GM23338 (cell line): Measurements from ENCODE around the gene COX20. TPM values are rescaled to one million over a fixed set of nuclear protein-coding genes. Genes with fewer than 3 reads are reported as not detected.

Experiments used
- ATAC-seq: fragments of 200-7000 bp; cut with Tn5 transposase; 3 replicates; pipeline ENCODE4 v1.9.1; 2020
- DNase-seq: peaks from one replicate; pipeline ENCODE4 v3.0.0-alpha.2; 2015; ENCODE audit warnings: low spot score
- H2AFZ ChIP-seq: fragments of 200-600 bp; sonication (generic); 2 replicates; pipeline ENCODE4 v1.8.0; 2016; ENCODE audit warnings: antibody characterized with exemption, mild to moderate bottlenecking, moderate library complexity
- H3F3A ChIP-seq: fragments of 200-600 bp; sonication (generic); replicated peaks from 2 replicates; pipeline ENCODE4 v1.8.0; 2017; ENCODE audit warnings: antibody characterized with exemption, mixed run types, low read depth
- H3K27ac ChIP-seq: fragments of 200-600 bp; sonication (generic); 2 replicates; pipeline ENCODE4 v1.6.1; 2016; ENCODE audit warnings: low read depth
- H3K27me3 ChIP-seq: fragments of 200-600 bp; sonication (generic); 2 replicates; pipeline ENCODE4 v1.8.0; 2016; ENCODE audit warnings: mild to moderate bottlenecking, mixed run types, moderate library complexity; ENCODE audit not compliant: insufficient read depth
- H3K36me3 ChIP-seq: fragments of 200-600 bp; sonication (generic); 2 replicates; pipeline ENCODE4 v1.8.0; 2016; ENCODE audit warnings: mild to moderate bottlenecking; ENCODE audit not compliant: insufficient read depth
- H3K4me1 ChIP-seq: fragments of 200-600 bp; sonication (generic); 2 replicates; pipeline ENCODE4 v1.8.0; 2016; ENCODE audit warnings: mild to moderate bottlenecking, moderate library complexity; ENCODE audit not compliant: insufficient read depth
- H3K4me2 ChIP-seq: fragments of 200-600 bp; sonication (generic); 2 replicates; pipeline ENCODE4 v1.7.1; 2017; ENCODE audit warnings: mixed run types
- H3K4me3 ChIP-seq: fragments of 200-600 bp; sonication (generic); 2 replicates; pipeline ENCODE4 v1.6.1; 2016; ENCODE audit warnings: mixed run types
- H3K79me2 ChIP-seq: fragments of 200-600 bp; sonication (generic); replicated peaks from 2 replicates; pipeline ENCODE4 v1.8.0; 2017; ENCODE audit warnings: mild to moderate bottlenecking; ENCODE audit not compliant: insufficient read depth
- H3K9me2 ChIP-seq: fragments of 200-600 bp; sonication (generic); 2 replicates; pipeline ENCODE4 v1.8.0; 2017; ENCODE audit not compliant: insufficient read depth
- H4K20me1 ChIP-seq: fragments of 200-600 bp; sonication (generic); replicated peaks from 2 replicates; pipeline ENCODE4 v1.8.0; 2017; ENCODE audit warnings: mild to moderate bottlenecking; ENCODE audit not compliant: insufficient read depth
- H3K27ac Mint-ChIP-seq: 2 replicates; pipeline ENCODE4 v1.8.0; 2020; ENCODE audit warnings: inconsistent platforms, mild to moderate bottlenecking, moderate library complexity, mixed read lengths
- H3K27me3 Mint-ChIP-seq: 3 replicates; pipeline ENCODE4 v1.8.0; 2022; ENCODE audit warnings: low read depth, mild to moderate bottlenecking, moderate library complexity, mixed read lengths, inconsistent platforms; ENCODE audit not compliant: insufficient read depth, poor library complexity
- H3K36me3 Mint-ChIP-seq: 3 replicates; pipeline ENCODE4 v1.8.0; 2021; ENCODE audit warnings: low read depth, mild to moderate bottlenecking, inconsistent platforms, moderate library complexity, mixed read lengths
- H3K4me1 Mint-ChIP-seq: 3 replicates; pipeline ENCODE4 v1.8.0; 2020; ENCODE audit warnings: mild to moderate bottlenecking, inconsistent platforms, mixed read lengths
- H3K4me3 Mint-ChIP-seq: 3 replicates; pipeline ENCODE4 v1.8.0; 2021; ENCODE audit warnings: moderate library complexity, mild to moderate bottlenecking, inconsistent platforms, mixed read lengths
- H3K9me3 Mint-ChIP-seq: 3 replicates; pipeline ENCODE4 v1.8.0; 2020; ENCODE audit warnings: moderate library complexity, mild to moderate bottlenecking, inconsistent platforms, mixed read lengths
- CREB1 ChIP-seq: fragments of 250-450 bp; sonication (Bioruptor Pico); IDR thresholded peaks from 2 replicates; pipeline ENCODE4 v1.5.0; 2020; ENCODE audit warnings: low read depth, mild to moderate bottlenecking, moderate library complexity
- CTCF ChIP-seq, 2 experiments: fragments of 200-600 bp in 1 of 2; sonication (generic) in 1 of 2; conservative IDR thresholded peaks; 2 replicates each; pipeline versions ENCODE4 v1.5.1 to v1.6.1; 2016 to 2017; ENCODE audit warnings: antibody characterized with exemption in 2 of 2, low read depth in 2 of 2, mild to moderate bottlenecking in 2 of 2, moderate library complexity in 1 of 2
- ETS1 ChIP-seq: IDR thresholded peaks from 2 replicates; pipeline ENCODE4 v1.6.1; 2016; ENCODE audit warnings: antibody characterized with exemption
- EZH2 ChIP-seq: fragments of 200-600 bp; sonication (generic); IDR thresholded peaks from one replicate; pipeline ENCODE4 v1.8.0; 2017; ENCODE audit warnings: antibody characterized with exemption, mild to moderate bottlenecking, low read depth; ENCODE audit not compliant: unreplicated experiment
- EZH2phosphoT487 ChIP-seq: fragments of 200-600 bp; sonication (generic); IDR thresholded peaks from one replicate; pipeline ENCODE4 v1.8.1; 2018; ENCODE audit warnings: antibody characterized with exemption; ENCODE audit not compliant: unreplicated experiment
- JUNB ChIP-seq: IDR thresholded peaks from one replicate; pipeline ENCODE4 v1.6.1; 2016; ENCODE audit warnings: antibody characterized with exemption; ENCODE audit not compliant: unreplicated experiment
- POLR2AphosphoS5 ChIP-seq: IDR thresholded peaks from 2 replicates; pipeline ENCODE4 v1.6.1; 2016; ENCODE audit warnings: antibody characterized with exemption, low read depth
- STAT1 ChIP-seq: IDR thresholded peaks from one replicate; pipeline ENCODE4 v1.6.1; 2016; ENCODE audit warnings: antibody characterized with exemption; ENCODE audit not compliant: unreplicated experiment
- ZNF114 ChIP-seq: fragments of 250-450 bp; sonication (Bioruptor Pico); IDR thresholded peaks from 2 replicates; pipeline ENCODE4 v1.5.0; 2020; ENCODE audit warnings: mild to moderate bottlenecking, moderate library complexity
- ZNF331 ChIP-seq: fragments of 250-450 bp; sonication (Bioruptor Pico); IDR thresholded peaks from 2 replicates; pipeline ENCODE4 v1.5.0; 2020; ENCODE audit warnings: low read depth, mild to moderate bottlenecking, moderate library complexity
- ZNF462 ChIP-seq: fragments of 250-450 bp; sonication (Bioruptor Pico); IDR thresholded peaks from 2 replicates; pipeline ENCODE4 v1.5.0; 2020; ENCODE audit warnings: mild to moderate bottlenecking, moderate library complexity
- polyA plus RNA-seq: library from polyadenylated mRNA; unstranded; fragments of >200 nt; fragmentation: Nextera tagmentation; extraction: Ambion mirVana; gene quantifications from 2 replicates; pipeline ENCODE4 v1.2.1, GENCODE V29; 2016
- total RNA-seq: library from RNA; depleted of rRNA; stranded (reverse); fragments of >200 nt; shearing (Covaris generic); gene quantifications from 2 replicates; pipeline ENCODE4 v1.2.3, GENCODE V29; 2014

COX20 gene
- total and polyA plus RNA-seq, 2 experiments from 2014 or later = 19.3 to 175 TPM

- no peak for TF ChIP-seq CREB1
- no peak for TF ChIP-seq JUNB
- no peak for TF ChIP-seq POLR2AphosphoS5
- no peak for TF ChIP-seq EZH2
- no peak for TF ChIP-seq ZNF462 (CRISPR knock-in tag)
- no peak for TF ChIP-seq ZNF114 (CRISPR knock-in tag)
- no peak for TF ChIP-seq STAT1
- no peak for TF ChIP-seq EZH2phosphoT487
- TF ChIP-seq ZNF331 (CRISPR knock-in tag) = no peak
- TF ChIP-seq ETS1 = no peak
- no peak for TF ChIP-seq CTCF (conservative IDR thresholded peaks at IDR 0.05; ENCODE audit: low read depth in 2 of 2)
- H3K4me1 Mint-ChIP-seq = peaks cover 34% of the 10 kb centered on the region
- H3K27me3 ChIP-seq = no peaks in the 10 kb centered on the region
- peaks cover 85% of the 10 kb centered on the region for H3K79me2 ChIP-seq
- H3F3A ChIP-seq = peaks cover 38% of the 10 kb centered on the region
- no peak for DNase-seq
- H2AFZ ChIP-seq = no peak overlapping the region
- H3K27ac Mint-ChIP-seq = no peak overlapping the region; the same call in 1 of the 2 replicates
- peaks cover 100% of the 10 kb centered on the region for H3K36me3 Mint-ChIP-seq
- peaks cover 72% of the 10 kb centered on the region for H4K20me1 ChIP-seq
- H3K9me2 ChIP-seq = no peaks in the 10 kb centered on the region
- no peak overlapping the region for H3K27ac ChIP-seq
- H3K9me3 Mint-ChIP-seq = no peaks in the 10 kb centered on the region
- H3K27me3 Mint-ChIP-seq = peaks cover 3% of the 10 kb centered on the region
- H3K4me1 ChIP-seq = peaks cover 9% of the 10 kb centered on the region; the same call in 1 of the 2 replicates
- H3K36me3 ChIP-seq = peaks cover 91% of the 10 kb centered on the region
- no peak for ATAC-seq
- no peak overlapping the region for H3K4me3 ChIP-seq
- no peak overlapping the region for H3K4me3 Mint-ChIP-seq
- H3K4me2 ChIP-seq = no peak overlapping the region
These were observed 19.6 kb downstream of the COX20 start for GRCh38 chr1:244854865-244855578.
